H1 (cell line): ENCODE results near the gene SPP1.

ENCODE experiments used
- EZH2 ChIP-seq: fragments of 200-600 bp; sonication (generic); IDR thresholded peaks from 2 replicates; pipeline ENCODE4 v1.7.1; 2012; ENCODE audit warnings: low read depth, mild to moderate bottlenecking, moderate library complexity, low read length, inconsistent platforms; ENCODE audit not compliant: severe bottlenecking
- TAF1 ChIP-seq: IDR thresholded peaks from 2 replicates; pipeline ENCODE4 v1.6.1; 2011; ENCODE audit warnings: mild to moderate bottlenecking, low read depth, low read length

DNA sequence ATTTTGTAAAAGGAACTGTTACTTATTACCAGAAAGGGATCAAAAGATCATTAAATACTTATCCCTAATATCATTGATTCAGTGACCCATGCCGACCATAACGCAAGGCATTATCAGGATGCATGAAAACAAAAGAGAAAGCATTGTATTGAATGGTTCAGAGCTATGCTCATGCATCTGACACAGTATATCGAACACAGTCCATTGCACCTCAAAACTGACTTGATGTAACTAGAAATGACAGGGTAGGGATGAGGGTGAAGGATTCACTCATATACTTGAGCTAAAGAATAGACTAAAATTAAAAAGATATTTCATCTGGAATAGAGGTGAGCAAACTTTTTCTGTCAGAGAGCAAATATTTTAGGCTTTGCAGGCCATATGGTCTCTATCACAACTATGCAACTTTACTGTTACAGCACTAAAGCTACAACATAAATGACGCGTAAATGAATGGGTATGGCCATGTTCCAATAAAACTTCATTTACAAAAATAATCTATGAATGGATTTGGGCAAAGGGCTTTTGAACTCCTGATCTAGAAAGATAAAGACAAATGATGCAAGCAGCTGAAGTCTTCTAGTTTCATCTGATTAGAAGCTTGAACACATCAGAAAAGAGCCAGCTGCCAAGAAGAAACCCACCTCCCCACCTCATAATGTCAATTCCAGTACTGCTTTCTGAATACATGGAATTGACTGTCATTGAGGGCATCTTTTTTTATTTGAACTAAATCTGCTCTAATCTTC lies 12.9 kb upstream of the SPP1 start:
- TF ChIP-seq TAF1 (no peak), EZH2 (no peak)
